Activated CD8-positive, alpha-beta memory T cell treated with anti-CD3 and anti-CD28 coated beads for 48 hours (primary cell): ENCODE measurements around the gene DYNC1I1.

Source experiments
- DNase-seq, 3 experiments: peaks; one replicate each; pipeline ENCODE4 v3.0.0-alpha.2; 2020; ENCODE audit warnings: low read depth in 2 of 3, low spot score in 2 of 3

Gene DYNC1I1

GRCh38 chr7:95847061-95847460, 74.7 kb downstream of the DYNC1I1 start:
- DNase-seq, result no peak

- DNase-seq, result no peak
Measured at GRCh38 chr7:95859429-95859828, 87.1 kb downstream of the DYNC1I1 start.

GRCh38 chr7:95861041-95861440, 88.7 kb downstream of the DYNC1I1 start:
- DNase-seq, result no peak

- DNase-seq, result no peak
Measured at GRCh38 chr7:95863623-95864022, 91.3 kb downstream of the DYNC1I1 start.

- DNase-seq, result no peak
Measured at GRCh38 chr7:95865716-95866371, 93.5 kb downstream of the DYNC1I1 start.

GRCh38 chr7:95867309-95867708, 95.0 kb downstream of the DYNC1I1 start:
- DNase-seq, result no peak

GRCh38 chr7:95871075-95871848, 98.9 kb downstream of the DYNC1I1 start:
- DNase-seq, result no peak

- DNase-seq, result no peak
Measured at GRCh38 chr7:95871896-95872295, 99.5 kb downstream of the DYNC1I1 start.

- DNase-seq, result no peak
Measured at GRCh38 chr7:95874129-95874528, 101.8 kb downstream of the DYNC1I1 start.

GRCh38 chr7:95874541-95875265, 102.3 kb downstream of the DYNC1I1 start:
- DNase-seq, result no peak

GRCh38 chr7:95875519-95875918, 103.2 kb downstream of the DYNC1I1 start:
- DNase-seq, result no peak

GRCh38 chr7:95878677-95879076, 106.3 kb downstream of the DYNC1I1 start:
- DNase-seq, result no peak

GRCh38 chr7:95881597-95881996, 109.2 kb downstream of the DYNC1I1 start:
- DNase-seq, result no peak

- DNase-seq, result no peak
Measured at GRCh38 chr7:95883217-95883616, 110.9 kb downstream of the DYNC1I1 start.

- no peak for DNase-seq
Measured at GRCh38 chr7:95886501-95887090, 114.2 kb downstream of the DYNC1I1 start.

GRCh38 chr7:95893484-95893883, 121.1 kb downstream of the DYNC1I1 start:
- no peak for DNase-seq

- DNase-seq, result no peak
Measured at GRCh38 chr7:95897557-95898251, 125.3 kb downstream of the DYNC1I1 start.

GRCh38 chr7:95899919-95900513, 127.7 kb downstream of the DYNC1I1 start:
- DNase-seq, result no peak

GRCh38 chr7:95901006-95901405, 128.7 kb downstream of the DYNC1I1 start:
- no peak for DNase-seq

GRCh38 chr7:95904099-95904498, 131.7 kb downstream of the DYNC1I1 start:
- no peak for DNase-seq

- no peak for DNase-seq
Measured at GRCh38 chr7:95905167-95905566, 132.8 kb downstream of the DYNC1I1 start.
